HUDEP-2 (cell line): ENCODE data around the gene NTRK3.
A peak's percentile ranks its signal among the peaks of the same experiment; 100 is the strongest.

Source experiments
- DNase-seq, 76 experiments: peaks; one replicate each; lab custom pipeline; 2025; ENCODE audit not compliant: unreplicated experiment in 76 of 76; lab: John Stamatoyannopoulos, UW

NTRK3 gene

DNA sequence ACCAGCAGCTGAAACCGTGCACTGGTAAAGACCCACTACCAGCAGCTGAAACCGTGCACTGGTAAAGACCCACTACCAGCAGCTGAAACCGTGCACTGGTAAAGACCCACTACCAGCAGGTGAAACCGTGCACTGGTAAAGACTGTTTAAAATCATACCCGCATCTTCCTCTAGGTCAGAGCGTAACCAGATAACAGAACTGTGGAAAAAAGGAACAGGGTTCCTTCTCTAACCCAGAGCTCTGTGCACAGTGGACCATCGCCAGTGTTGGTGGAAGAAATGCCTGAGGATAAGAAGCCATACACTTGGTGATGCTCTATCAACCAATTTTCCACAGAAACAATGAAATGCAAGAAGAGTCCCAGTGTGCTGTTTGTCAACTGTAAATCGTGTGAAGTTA, 243.4 kb downstream of the NTRK3 start:
- DNase-seq = no peak

DNA sequence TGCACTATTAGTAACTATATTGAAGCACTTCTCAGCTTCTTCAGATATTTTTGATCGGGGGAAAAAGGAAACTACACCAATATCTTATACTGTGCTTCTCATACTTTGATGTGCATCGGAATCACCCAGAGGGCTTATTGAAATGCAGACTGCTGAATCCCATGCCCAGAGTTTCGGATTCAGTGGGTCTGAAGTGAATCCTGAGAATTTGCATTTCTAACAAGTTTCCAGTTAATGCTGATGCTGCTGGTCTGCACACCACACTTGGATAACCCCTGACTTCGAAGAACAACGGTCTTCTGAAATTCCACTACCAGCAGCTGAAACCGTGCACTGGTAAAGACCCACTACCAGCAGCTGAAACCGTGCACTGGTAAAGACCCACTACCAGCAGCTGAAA, 243.9 kb downstream of the NTRK3 start:
- no peak for DNase-seq

DNA sequence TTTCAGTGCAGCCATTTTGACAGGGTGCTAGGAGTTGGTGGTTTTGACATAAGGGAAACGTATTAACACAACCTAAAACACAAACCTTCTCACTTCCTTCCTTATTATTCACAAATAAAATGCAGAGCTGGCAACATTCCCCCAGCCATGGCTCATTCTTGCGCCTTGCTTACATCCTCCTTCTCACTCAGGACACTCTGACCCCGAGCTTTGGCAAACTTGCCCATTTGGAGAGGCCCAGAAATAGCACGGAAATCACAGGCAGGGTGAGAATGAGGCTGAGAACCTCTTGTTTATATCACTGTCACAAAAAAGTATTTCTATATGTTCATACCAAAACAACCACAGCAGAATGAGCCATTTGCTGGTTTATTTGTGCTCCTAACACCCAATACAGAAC, 244.3 kb downstream of the NTRK3 start:
- DNase-seq = no peak

DNA sequence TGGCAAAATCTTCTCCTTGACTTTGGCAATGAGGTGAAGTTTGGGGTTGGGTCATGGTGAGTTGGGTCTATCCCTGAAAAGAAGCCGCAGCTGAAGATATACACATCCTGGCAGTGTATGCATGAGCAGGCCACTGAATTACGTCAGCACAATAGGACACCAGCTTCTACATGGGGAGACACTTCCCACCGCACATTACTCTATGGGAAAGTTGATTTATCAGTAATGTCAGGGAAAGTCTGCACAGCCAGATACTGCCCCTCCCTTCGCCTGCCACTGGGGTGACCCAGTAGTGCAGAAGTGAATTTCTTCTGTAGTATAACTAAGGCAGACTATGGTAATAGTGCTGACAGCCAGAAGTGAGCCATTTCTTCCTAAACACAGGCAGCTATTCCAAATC, 245.0 kb downstream of the NTRK3 start:
- peak in 1 of 76 experiments; percentile 5 for DNase-seq

DNA sequence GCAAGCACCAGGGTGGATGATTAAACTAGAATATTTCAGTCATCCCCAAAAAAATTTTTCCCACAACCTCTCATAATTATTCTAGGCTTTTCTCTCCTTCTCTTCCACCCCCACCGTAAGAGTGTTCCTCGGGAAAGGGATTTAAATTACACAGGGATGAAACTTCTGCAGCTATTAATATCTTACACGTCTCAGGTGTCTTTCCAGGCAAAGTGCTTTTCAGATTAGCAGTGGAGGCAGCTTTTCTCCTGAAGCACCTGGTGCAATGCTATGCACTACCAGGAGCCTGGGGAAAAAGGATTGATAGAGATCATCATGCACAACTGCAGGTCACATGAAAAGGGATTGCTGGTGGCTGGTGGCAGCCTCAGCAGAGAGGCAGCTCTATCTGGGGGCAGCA, 250.4 kb downstream of the NTRK3 start:
- DNase-seq = no peak

DNA sequence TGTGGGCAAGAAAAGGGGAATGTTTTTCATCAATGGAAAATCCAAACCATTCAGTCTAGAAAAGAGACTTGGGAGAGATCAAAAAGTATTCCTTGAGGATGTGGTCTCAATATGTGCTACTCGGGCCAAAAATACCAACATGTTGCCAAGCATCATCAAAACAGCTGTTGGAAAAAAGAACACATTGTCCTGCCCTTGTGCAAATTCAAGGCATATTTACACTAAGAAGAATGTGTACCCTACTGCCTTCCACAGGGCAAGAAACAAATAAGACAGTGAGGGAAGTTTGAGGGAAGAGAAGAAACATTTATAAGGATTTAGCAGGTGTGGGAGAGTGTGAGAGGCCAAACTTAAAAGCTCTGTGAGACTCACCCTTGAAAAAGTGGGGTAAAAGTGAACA, 252.1 kb downstream of the NTRK3 start:
- DNase-seq = no peak

DNA sequence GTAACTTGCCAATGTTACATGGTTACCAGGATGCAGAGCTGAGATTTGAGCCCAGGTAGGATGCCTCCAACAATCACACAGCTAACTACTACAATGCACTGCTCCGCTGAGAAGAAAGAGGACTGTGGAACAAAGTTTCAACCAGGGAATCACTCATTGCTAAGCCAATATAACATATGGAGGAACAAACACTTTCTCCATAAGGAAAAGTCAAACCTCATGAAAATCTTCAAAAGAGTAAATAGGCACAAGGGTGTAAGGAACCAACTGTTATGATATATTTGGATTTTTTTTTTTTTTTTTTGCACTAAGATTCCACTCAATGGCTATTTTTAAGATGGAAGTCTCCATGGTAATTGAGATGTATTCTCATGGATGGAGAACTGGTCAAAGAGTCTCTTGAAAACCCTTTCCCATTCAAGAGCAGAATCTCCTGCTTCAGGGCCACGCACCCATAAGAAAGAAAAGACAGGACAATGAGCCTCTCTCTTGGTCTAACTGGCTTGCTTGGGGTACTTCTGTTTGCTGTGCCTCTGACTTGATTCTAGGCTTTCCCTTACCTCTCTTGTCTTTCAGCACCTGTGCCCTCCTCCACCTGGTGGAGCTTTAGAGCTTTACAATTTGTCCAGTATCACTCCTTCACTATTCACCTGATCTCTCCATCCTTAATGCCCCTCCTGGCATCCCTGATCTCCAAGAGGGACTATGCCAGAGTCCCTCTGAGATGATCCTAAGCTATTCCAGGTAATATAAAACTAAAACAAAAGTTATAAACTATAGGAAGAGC, 252.8 kb downstream of the NTRK3 start:
- no peak for DNase-seq

DNA sequence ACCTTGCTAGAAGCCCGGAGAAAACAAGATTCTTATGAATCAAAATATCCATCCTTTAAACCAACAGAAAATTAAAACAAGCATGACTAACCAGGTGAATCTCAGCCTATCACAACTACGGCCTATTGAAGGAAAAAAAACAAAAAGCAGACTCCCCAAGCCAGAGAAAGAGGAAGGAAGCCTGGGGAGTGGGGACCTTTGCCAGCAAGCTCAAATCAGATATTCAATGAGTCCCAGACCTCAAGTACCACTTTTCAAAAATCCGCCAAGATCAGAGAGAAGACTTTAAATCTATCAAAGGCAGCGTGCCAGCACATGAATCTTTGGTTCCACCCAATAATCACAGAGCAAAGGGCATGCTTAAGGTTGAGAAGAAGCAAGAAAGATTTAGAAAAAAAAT, 253.8 kb downstream of the NTRK3 start:
- no peak for DNase-seq

DNA sequence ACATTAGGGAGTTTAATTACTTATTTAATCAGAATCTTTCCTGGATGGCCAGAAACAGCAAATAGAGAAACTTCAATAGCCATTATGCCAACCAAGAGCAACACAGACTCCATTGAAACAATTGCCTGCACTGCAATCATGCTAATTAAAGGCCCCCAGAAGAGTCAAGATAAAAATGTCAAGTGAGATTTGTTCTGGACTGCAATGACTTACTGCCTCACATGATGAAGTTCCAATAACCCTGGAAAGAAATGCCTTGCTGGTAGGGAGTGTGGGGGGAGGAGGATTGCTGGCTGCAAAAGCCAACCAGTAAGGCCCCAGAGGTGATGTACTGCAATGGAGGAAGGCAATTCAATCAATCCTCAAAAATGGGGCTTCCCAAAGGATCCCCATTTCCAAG, 257.9 kb downstream of the NTRK3 start:
- no peak for DNase-seq

DNA sequence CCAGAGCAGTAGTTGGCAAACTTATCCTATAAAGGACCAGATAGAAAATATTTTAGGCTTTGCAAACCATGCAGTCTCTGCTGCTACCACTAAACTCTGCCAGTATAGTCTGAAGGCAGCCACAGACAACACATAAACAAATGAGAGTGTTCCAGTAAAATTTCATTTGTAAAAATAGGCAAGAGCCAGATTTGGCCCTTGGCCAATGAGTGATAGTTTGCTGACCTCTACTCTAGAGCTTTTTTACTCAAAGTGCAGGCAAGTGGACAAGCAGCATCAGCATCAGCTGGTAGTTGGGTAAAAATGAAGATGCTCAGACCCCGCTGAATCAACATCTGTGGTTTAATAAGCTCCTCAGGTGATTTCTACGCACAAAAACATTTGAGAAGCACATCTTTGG, 269.8 kb downstream of the NTRK3 start:
- no peak for DNase-seq

DNA sequence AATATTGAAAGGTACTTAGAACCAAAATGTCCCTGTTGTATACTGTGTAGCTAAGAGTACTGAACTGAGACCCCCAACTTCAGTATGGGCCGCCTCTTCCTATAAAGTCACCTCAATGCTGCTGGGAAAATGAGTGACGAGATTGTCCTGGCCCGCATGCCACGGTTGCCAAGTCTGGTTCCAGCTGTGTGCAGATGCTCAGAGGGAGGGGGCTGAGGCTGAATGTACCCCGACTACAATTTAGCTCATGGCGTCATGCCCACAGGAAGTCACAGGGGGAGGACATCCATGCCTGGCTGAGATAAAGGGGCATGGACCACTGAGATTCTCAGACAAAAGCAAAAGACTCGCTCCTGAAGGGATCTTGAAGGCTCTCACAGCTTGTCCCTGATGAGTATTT, 271.1 kb downstream of the NTRK3 start:
- no peak for DNase-seq

DNA sequence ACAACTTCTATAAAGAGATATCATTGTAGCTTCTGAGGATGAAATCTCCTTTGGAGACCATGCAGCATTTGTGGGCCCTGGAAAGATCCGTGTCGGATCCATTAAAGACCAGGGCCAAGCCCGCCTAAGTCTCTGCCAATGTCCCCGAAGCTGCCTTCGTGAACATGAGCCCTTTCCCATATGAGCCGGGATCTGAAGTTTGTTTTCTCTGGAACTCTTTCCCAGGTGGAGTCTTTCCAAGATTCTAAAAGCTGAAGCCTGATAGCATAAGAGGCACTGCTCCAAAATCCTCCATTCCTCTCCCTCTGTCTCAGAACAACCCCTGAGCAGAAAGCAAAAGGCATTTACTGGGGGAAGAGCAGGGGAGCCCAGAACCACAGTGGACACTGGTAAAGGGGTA, 274.6 kb downstream of the NTRK3 start:
- DNase-seq = no peak

DNA sequence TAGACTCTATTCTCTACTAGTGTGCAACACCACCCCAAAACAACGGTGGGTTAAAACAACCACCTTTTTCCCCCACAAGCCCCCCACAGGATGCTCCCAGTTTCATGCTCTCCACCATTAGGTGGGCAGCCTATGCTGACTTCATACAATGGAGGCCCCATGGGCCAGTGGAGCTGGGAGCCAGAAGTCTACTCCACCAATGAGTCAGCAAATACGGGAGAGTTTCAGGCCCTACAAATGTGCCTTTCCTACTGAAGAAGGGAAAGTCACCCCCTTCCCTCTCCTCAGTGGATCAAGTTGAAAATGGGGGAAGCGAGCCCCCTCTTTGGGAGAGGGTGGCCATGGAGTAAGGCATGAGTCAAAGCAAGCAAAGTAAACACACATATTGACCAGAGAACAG, 278.6 kb downstream of the NTRK3 start:
- DNase-seq = no peak

DNA sequence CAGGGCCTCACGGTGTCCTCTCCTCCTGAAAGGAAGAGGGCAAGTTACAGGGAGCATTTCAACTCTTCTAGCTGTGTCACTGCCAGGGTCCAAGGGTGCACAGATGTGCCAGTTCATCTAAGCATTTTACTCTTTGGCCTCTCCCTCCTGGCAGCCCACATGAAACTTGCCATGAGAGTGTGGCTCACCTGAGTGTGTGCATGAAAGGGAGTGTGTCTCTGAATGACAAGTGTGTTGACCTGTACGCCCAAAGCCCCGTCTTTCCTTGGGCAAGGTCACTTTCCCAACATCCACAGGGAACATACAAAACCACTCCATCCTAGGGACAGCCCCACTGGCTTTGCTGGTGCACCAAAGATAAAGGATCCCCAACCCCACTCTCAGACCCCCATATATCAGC, 280.0 kb downstream of the NTRK3 start:
- no peak for DNase-seq

DNA sequence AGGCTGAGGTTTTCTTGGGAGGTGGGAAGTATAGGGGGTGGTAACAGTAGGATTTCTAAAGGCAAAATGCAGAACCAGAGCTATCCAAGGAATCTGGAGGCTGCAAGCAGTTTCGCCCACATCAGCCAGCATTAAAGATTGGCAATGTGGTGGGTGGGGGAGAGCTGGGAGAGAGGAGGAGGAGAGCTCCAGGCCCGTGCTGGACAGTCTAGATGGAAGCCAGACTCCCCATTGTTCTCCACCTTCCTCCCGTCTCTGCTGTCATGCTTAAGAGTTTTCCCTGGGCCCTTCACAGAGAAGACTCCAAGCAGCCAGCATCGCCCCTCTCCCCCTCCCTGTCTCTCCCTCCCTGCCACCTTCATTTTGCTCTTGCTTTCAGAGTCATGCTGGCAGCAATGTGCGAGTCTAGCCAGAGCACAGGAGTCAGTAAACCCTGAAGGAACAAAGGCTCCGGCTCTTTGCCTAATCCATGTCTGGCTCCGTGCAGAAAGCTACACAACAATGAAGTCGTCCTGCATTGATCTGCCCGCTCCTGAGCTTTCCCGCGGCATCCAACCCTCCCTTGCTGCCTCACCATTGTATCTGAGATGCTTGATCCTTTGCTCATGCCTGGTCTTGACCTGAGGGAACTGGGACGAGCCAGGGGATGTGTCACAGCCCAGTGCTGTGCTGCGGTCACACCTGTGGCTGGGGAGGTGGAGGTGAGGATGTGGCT, 282.9 kb downstream of the NTRK3 start:
- no peak for DNase-seq

DNA sequence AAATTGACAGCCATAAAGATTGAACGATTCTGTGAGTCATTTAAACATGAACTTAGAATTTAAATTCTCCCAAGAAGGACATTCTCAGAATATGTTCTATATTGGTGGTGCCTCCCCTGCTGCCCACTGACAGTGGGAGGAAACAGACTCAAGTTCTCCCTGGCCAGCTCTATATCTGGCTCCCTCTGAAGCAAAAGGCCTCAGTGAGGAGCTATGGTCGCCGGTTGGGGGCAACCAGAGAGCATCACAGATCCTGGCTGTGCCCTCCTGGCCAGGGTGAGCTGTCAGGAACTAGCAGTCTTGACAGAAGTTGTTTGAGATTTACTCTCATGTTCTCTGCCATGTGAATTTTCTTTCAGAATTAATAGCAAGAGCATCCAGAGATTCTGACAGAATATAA, 285.5 kb downstream of the NTRK3 start:
- no peak for DNase-seq

DNA sequence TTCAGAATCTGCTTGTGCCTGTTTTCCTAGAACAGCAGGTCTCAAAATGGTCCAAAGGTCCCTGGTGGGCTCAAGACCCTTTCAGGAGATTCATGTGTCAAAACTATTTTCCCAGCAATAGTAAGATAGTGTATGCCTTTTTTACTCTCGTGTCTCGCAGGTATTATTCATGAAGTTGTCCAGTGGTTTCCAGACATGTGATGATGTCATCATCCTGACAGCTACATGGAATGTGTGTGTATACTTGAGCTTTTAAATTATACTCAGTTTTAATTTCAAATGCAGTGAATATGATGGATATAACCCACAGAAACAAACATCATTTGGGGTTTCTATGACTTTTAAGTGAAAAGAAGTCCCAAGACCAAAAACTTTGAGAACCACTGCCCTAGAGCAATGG, 288.6 kb downstream of the NTRK3 start:
- DNase-seq = no peak

DNA sequence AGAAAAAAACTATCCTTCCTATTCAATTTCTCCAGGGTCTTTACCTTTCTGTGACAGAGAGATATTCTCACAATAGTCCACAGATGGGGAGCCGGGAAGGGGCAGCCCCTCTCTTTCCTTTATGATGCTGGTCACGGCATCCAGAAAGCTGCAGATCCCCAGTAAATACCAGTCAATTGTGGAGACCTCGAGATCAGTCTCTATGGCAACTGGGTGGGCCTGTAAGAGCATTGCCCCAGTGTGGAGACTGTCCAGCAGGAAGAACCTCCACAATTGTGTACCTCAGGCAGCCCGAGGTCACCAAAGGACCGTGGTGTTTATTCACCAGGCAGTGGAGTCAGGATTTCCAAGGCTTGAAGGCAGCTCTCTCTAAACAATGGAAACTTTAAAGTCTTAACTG, 291.2 kb downstream of the NTRK3 start:
- DNase-seq = no peak

DNA sequence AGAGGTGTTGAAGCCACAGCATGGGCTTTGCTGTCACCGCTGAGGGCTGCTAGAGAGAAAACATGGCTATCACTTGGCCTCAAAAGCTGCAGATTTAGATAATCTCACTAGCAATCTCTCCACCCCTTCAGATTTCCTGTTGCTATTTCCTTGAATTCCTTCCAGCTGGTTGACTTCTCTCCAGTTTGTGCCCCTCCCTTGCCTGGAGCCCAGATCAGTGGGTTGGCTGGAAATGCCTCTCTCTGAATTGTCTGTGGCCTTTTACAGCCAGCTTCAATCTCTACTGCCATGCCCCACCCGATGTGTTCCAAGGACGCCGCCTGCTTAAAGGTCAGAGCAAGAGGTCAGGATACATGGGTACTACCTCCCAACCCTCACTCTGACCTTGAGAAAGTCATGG, 294.1 kb downstream of the NTRK3 start:
- DNase-seq = no peak

DNA sequence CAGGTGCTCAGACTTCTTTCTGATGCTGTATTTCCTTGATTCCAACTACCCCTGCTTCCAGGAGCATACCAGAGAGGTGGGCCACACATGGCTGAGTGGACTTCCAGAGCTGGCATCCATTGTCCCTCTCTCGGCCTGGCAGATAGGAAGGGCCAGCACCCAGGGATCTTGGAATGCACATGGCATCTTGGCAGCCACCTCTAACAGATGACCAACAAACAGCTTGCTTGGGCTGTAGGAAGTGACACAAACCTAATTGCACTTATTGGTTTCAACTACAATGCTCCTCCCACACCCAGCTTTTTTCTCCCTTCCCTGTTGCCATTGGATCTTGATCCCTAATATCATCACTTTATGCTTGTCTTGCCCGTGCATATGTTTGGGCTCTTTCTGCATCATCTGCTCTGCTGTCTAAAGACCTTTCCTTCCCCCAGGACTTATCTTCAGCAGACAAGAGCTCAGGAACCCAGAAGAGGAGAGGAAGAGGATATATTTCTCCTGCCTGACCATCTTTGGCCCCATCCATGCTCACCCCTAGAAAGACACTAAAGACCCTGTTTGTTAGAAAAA, 294.6 kb downstream of the NTRK3 start:
- no peak for DNase-seq

DNA sequence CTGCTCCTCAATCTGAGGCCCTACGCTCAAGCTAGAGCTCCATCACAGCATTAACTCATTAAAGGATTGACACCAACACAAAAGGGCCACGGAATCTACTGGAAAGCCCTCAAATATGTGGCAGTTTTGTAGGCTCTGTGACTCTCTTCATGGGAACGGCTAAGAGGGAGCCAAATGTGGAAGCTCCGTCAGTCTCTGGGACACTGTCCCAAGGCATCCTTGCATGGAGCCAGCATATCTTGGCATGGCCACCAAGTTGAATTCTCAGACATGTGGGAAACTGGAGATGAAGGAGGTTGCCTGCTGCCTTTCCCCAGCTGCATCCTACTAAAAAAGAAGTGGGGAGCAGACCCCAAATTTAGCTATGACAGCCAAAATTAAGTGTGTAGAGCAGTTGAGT, 296.9 kb downstream of the NTRK3 start:
- DNase-seq = no peak

DNA sequence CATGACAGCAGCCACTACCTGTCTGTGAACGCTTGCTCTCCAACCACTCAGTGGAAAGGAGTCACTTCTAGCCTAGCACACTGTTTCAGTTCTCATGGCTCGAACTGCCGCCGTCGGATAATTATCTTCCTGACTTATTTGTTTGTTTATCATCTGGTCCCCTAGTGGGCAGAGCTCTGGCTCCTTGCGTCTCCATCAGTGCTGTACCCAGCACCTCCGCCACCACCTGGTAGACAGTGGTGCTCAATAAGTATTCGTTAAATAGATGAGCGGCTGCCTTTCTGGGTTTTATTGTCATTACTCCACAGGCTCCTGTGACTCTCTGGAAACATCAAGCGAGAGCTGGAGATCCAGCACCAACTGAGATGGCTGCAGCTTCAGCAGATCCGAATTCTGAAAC, 297.5 kb downstream of the NTRK3 start:
- no peak for DNase-seq
